Lower leg skin (tissue), 4 donors: ENCODE results near the gene DNAJC10. TPM values are rescaled to one million over a fixed set of nuclear protein-coding genes. Genes with fewer than 3 reads are reported as not detected.
A peak's percentile ranks its signal among the peaks of the same experiment; 100 is the strongest.

Source experiments
- DNase-seq, 2 donors: peaks; one replicate each; pipeline ENCODE4 v3.0.0-alpha.2; 2019; ENCODE audit warnings: low spot score in 2 of 2
- H3K4me3 ChIP-seq: fragments of 200-600 bp; sonication (generic); 2 replicates; pipeline ENCODE4 v1.5.1; 2017; ENCODE audit warnings: mild to moderate bottlenecking, low read depth; ENCODE audit not compliant: poor library complexity, severe bottlenecking
- POLR2A ChIP-seq, 2 donors: fragments of 450-650 bp; IDR thresholded peaks; one replicate each; pipeline ENCODE4 v1.6.1; 2016 to 2017; ENCODE audit warnings: antibody characterized with exemption in 2 of 2, mild to moderate bottlenecking in 1 of 2, moderate library complexity in 1 of 2
- WGBS, 2 donors: methylation state at CpG; one replicate each; pipeline ENCODE4 v1.1.5; 2018; 5-methylcytosine and 5-hydroxymethylcytosine counted together
- intact Hi-C: fragments of 100-400 bp; cut with DNase I; formaldehyde crosslinking; loops from one replicate; pipeline ENCODE4 v1.15.0; 2023; ENCODE audit warnings: low total_unique reads
- total RNA-seq, 4 donors: library from RNA; depleted of rRNA; stranded (reverse); fragments of >200 nt; gene quantifications; one replicate each; pipeline ENCODE4 v1.1.0, GENCODE V29; 2016
- TF ChIP-seq, protein P1 (sequence below), 3 donors: fragments of 450-650 bp; IDR thresholded peaks; one replicate each; pipeline ENCODE4 v1.5.1; 2016; ENCODE audit warnings: antibody characterized with exemption in 3 of 3, mild to moderate bottlenecking in 3 of 3, moderate library complexity in 2 of 3

DNAJC10 gene
- total RNA-seq, 4 donors from 2014 or later, result 13.3 to 29.2 (median 18.9) TPM

DNA sequence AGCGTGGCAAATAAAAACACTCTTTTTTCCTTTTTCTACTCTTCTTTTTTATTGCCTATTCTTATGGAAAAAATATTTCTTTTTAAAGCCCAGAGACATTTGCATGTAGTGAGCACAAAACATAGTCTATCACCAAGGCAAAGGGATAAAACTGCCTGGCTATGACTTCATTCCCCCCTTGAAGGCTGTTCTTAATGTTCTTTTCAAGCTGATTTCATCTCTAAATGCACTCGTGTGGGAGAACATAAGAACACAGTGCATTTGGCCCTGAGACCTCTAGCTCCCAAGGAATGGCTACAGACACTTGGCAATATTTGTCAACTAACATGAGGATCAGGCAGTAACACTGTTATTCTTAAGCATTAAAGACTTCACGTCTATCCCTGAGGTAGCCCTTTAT lies 17.4 kb upstream of the DNAJC10 start:
- 69 to 70% methylated on average over 3 of the region's 3 CpGs for WGBS, 2 donors
- intact Hi-C loops, result no loop called here

DNA sequence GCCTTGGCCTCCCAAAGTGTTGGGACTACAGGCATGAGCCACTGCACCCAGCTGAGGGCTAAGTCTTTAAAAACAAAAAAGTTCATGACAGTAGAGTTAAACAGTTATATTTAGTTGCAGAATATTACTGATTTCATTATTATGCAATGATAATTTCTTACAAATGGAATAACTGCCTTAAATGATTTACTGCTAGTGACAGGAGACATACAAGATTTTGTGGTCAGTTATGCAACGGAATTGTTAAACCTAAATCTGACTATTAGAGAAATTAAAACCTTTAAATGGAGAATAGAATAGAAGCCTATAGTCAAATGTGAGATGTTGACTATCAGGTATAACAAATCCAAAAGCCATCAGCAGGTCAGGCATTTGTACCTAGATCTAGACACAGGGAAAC lies 10.3 kb upstream of the DNAJC10 start:
- no peak for DNase-seq
- 50 to 68% methylated on average over 1 of the region's 1 CpG for WGBS, 2 donors
- no peak overlapping the region for H3K4me3 ChIP-seq
- TF ChIP-seq POLR2A (IDR thresholded peaks at IDR 0.05), result no peak
- TF ChIP-seq, protein P1, sequence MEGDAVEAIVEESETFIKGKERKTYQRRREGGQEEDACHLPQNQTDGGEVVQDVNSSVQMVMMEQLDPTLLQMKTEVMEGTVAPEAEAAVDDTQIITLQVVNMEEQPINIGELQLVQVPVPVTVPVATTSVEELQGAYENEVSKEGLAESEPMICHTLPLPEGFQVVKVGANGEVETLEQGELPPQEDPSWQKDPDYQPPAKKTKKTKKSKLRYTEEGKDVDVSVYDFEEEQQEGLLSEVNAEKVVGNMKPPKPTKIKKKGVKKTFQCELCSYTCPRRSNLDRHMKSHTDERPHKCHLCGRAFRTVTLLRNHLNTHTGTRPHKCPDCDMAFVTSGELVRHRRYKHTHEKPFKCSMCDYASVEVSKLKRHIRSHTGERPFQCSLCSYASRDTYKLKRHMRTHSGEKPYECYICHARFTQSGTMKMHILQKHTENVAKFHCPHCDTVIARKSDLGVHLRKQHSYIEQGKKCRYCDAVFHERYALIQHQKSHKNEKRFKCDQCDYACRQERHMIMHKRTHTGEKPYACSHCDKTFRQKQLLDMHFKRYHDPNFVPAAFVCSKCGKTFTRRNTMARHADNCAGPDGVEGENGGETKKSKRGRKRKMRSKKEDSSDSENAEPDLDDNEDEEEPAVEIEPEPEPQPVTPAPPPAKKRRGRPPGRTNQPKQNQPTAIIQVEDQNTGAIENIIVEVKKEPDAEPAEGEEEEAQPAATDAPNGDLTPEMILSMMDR (IDR thresholded peaks at IDR 0.05), result no peak
- intact Hi-C loops, result no loop called here

More for the DNA sequence above, 17.4 kb upstream of the DNAJC10 start:
- no peak for DNase-seq
- TF ChIP-seq, protein P1 (IDR thresholded peaks at IDR 0.05), result no peak
- no peak for TF ChIP-seq POLR2A (IDR thresholded peaks at IDR 0.05)
- H3K4me3 ChIP-seq, result no peak overlapping the region

DNA sequence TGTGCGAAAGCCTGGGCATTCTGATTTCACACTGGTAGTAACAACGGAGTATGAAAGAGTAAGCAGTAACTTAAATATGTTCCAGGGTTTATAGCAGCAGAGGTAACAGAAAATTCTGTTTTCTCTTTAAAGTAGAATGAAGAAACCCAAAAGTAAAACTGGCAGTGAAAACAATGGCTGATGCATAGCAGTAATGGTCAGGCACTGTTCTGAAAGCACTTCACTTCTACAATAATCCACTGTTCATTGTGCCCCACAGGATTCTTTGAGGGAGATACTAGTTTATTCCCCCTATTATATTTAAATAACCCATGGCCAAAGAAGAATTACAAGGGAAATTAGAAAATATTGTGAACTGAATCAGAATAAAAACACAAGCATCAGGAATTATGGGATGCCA lies 9.3 kb upstream of the DNAJC10 start:
- H3K4me3 ChIP-seq, result no peak overlapping the region
- DNase-seq, result no peak
- no peak for TF ChIP-seq POLR2A (IDR thresholded peaks at IDR 0.05)
- TF ChIP-seq, protein P1 (IDR thresholded peaks at IDR 0.05), result no peak
- 87 to 93% methylated on average over 2 of the region's 2 CpGs for WGBS, 2 donors
- intact Hi-C loops, result no loop called here

DNA sequence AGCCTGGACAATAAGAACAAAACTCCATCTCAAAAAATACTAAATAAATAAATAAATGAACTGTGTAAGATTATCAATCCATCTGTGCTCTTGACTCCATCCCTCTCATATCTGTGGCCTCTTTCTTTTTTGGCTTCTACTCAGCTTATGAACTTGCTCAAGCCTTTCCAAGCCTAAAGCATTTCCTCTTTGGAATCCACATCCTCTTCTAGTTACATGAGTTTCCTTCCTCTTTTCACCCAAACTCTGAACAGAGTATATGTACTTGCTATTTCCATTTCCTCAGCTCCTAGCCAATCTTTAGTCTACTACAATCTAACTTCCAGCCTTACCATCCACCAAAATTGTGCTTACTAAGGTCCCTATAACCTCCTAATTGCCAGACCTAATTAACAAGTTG lies 2.5 kb upstream of the DNAJC10 start:
- no peak overlapping the region for H3K4me3 ChIP-seq
- DNase-seq, result no peak
- intact Hi-C loops, result no loop called here
- TF ChIP-seq POLR2A (IDR thresholded peaks at IDR 0.05), result no peak
- TF ChIP-seq, protein P1 (IDR thresholded peaks at IDR 0.05), result no peak

DNA sequence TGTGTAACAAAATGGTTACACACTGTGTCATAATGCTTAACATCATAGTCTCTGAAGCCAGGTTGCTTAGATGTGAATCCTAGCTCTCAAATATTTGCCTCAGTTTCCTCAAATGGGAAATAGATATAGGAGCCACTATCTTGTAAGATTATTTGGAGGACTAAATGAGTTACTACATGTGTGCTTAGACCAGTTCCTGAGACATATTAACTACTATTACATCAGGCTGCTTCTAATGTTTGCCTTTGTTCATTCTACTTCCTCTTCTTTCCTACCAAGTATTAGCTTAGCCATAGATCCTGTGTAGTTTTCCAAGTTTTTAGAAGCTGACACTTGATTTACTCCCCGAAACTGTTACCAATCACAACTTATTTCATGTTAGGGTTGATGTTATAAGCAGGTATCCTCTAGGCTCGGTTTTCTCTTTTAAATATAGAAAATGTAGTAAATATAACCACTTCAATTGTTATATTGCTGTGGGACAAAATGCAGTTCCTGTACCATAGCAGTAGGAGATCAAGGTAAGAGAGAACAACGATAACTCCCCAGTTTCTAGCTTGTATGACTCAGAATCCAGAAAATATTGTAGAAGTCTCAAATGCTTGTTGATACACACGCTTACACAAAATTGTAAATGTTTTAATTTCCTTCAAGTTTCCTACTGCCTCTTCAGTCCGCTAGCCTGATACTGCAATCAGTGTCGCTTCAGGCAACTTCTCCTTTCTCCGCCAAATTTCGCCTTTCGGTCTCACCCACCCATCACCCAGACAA lies 751 bp upstream of the DNAJC10 start:
- no peak for TF ChIP-seq POLR2A (IDR thresholded peaks at IDR 0.05)

DNA sequence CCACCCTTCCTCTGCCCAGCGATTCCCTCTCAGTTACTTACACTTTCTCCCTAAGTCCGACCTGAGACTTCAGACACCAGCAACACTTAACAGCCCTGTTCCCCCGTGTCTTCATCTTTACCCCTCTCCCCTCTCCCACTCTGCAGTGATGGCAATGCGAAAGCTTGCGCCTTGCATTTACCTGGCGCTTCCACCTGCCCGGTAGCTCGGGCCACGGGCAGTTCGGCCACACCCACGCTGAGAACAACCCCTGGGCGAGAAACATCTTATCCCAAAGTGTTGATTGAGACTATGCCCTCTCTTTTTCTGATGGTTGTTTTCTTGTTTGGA lies 558 bp downstream of the DNAJC10 start:
- DNase-seq, result no peak
- no peak for TF ChIP-seq POLR2A (IDR thresholded peaks at IDR 0.05)
- TF ChIP-seq, protein P1 (IDR thresholded peaks at IDR 0.05), result no peak
- WGBS, 2 donors, result 1 to 2% methylated on average over 12 of the region's 12 CpGs
- H3K4me3 ChIP-seq, result peak overlapping the region; percentile 75
- intact Hi-C loops, result no loop called here

More for the DNA sequence above, 751 bp upstream of the DNAJC10 start:
- intact Hi-C loops, result no loop called here
- no peak for DNase-seq
- 1 to 3% methylated on average over 9 of the region's 9 CpGs for WGBS, 2 donors
- peak overlapping the region; percentile 75 for H3K4me3 ChIP-seq
